HepG2 (cell line): Measurements from ENCODE around the gene EFCAB8. TPM values are rescaled to one million over a fixed set of nuclear protein-coding genes. Genes with fewer than 3 reads are reported as not detected.

ENCODE experiments used
- BATF2 ChIP-seq: sonication (generic); formaldehyde crosslinking; IDR thresholded peaks from 2 replicates; pipeline ENCODE4 v1.8.0; 2022; ENCODE audit warnings: mild to moderate bottlenecking, missing genetic modification reagents, moderate library complexity
- MED1 ChIP-seq: sonication (generic); formaldehyde crosslinking; IDR thresholded peaks from 2 replicates; pipeline ENCODE4 v1.4.0; 2020; ENCODE audit warnings: missing genetic modification reagents
- REL ChIP-seq: sonication (generic); formaldehyde crosslinking; conservative IDR thresholded peaks from 2 replicates; pipeline ENCODE4 v1.8.0; 2022; ENCODE audit warnings: mild to moderate bottlenecking, missing genetic modification reagents, moderate library complexity
- RERE ChIP-seq: IDR thresholded peaks from 2 replicates; pipeline ENCODE4 v1.6.1; 2016; ENCODE audit warnings: low read depth, missing genetic modification reagents, missing compliant biosample characterization
- RNF219 ChIP-seq: sonication (generic); formaldehyde crosslinking; IDR thresholded peaks from 2 replicates; pipeline ENCODE4 v1.5.0; 2020; ENCODE audit warnings: mild to moderate bottlenecking, missing genetic modification reagents
- SIX4 ChIP-seq: sonication (generic); formaldehyde crosslinking; IDR thresholded peaks from 2 replicates; pipeline ENCODE4 v1.4.0; 2020; ENCODE audit warnings: missing genetic modification reagents
- TBX3 ChIP-seq: fragments of 450-650 bp; IDR thresholded peaks from 2 replicates; pipeline ENCODE4 v1.6.1; 2017; ENCODE audit warnings: antibody characterized with exemption, mild to moderate bottlenecking, inconsistent platforms, borderline replicate concordance
- ZBTB40 ChIP-seq, 2 experiments: fragments of 450-650 bp in 1 of 2; sonication (generic) in 1 of 2; formaldehyde crosslinking in 1 of 2; IDR thresholded peaks; 2 replicates each; pipeline versions ENCODE4 v1.6.1 to v1.8.0; 2016 to 2022; ENCODE audit warnings: antibody characterized with exemption in 1 of 2, mild to moderate bottlenecking in 1 of 2, missing genetic modification reagents in 1 of 2
- ZNF530 ChIP-seq: sonication (generic); formaldehyde crosslinking; IDR thresholded peaks from 2 replicates; pipeline ENCODE4 v1.5.0; 2020; ENCODE audit warnings: low read depth, mild to moderate bottlenecking, missing genetic modification reagents
- polyA plus RNA-seq, 8 experiments: library from polyadenylated mRNA; depleted of rRNA in 3 of 8; stranded (reverse) in 7 of 8; unstranded in 1 of 8; fragments of >200 nt; fragmentation: Illumina TruSeq in 4 of 8; extraction: Trizol in 4 of 8; gene quantifications; 2 replicates each; pipeline versions ENCODE4 v1.2.1 to v1.2.3, GENCODE V29; 2011 to 2016; ENCODE audit warnings: low read depth in 4 of 8, missing spikeins in 1 of 8, mixed read lengths in 1 of 8; ENCODE audit not compliant: insufficient read depth in 1 of 8
- total RNA-seq, 5 experiments: library from RNA; depleted of rRNA; stranded (reverse); fragments of >200 nt; fragmentation: Illumina TruSeq; extraction: Trizol; gene quantifications; 2 replicates each; pipeline ENCODE4 v1.2.3, GENCODE V29; 2016; ENCODE audit warnings: low read depth in 1 of 5

EFCAB8 gene
- total and polyA plus RNA-seq, 2 of the 13 experiments (the other 11 are each of a cell fraction or from before 2014, with no cell fraction given), result 0.15 to 0.22 TPM

GRCh38 chr20:33009214-33010132 lies 150.8 kb downstream of the EFCAB8 start (continued):
- no peak for TF ChIP-seq ZBTB40 (IDR thresholded peaks at IDR 0.05)
- peak; percentile 75; the same call in 1 of the 2 replicates for TF ChIP-seq ZBTB40 (CRISPR knock-in tag; IDR thresholded peaks at IDR 0.05)
- peak; percentile 90 for TF ChIP-seq BATF2
- peak; percentile 69; the same call in 1 of the 2 replicates for TF ChIP-seq REL (CRISPR knock-in tag)
- TF ChIP-seq MED1 (CRISPR knock-in tag), result peak; percentile 99
- TF ChIP-seq RNF219 (CRISPR knock-in tag), result peak; percentile 95; the same call in 1 of the 2 replicates
- no peak for TF ChIP-seq TBX3
- 0 out of 2 replicates have a peak, but pooled peaks have one; percentile 45 for TF ChIP-seq ZNF530 (CRISPR knock-in tag)
- TF ChIP-seq RERE (CRISPR knock-in tag), result peak; percentile 92; the same call in 1 of the 2 replicates
- peak; percentile 83 for TF ChIP-seq SIX4 (CRISPR knock-in tag)
